Esophagus squamous epithelium (tissue), 4 donors: ENCODE measurements around the gene SPSB1.

ENCODE experiments used
- POLR2A ChIP-seq, 4 donors: fragments of 450-650 bp; IDR thresholded peaks; one replicate each; pipeline ENCODE4 v1.6.1; 2017; ENCODE audit warnings: antibody characterized with exemption in 4 of 4, mild to moderate bottlenecking in 4 of 4, moderate library complexity in 3 of 4
- TF ChIP-seq, protein P1 (sequence below), 6 experiments: fragments of 450-650 bp in 4 of 6; fragments of 200-600 bp in 2 of 6; sonication (generic) in 2 of 6; IDR thresholded peaks; one replicate each; pipeline ENCODE4 v1.5.1; 2016 to 2019; ENCODE audit warnings: antibody characterized with exemption in 6 of 6, mild to moderate bottlenecking in 4 of 6, moderate library complexity in 4 of 6

DNA sequence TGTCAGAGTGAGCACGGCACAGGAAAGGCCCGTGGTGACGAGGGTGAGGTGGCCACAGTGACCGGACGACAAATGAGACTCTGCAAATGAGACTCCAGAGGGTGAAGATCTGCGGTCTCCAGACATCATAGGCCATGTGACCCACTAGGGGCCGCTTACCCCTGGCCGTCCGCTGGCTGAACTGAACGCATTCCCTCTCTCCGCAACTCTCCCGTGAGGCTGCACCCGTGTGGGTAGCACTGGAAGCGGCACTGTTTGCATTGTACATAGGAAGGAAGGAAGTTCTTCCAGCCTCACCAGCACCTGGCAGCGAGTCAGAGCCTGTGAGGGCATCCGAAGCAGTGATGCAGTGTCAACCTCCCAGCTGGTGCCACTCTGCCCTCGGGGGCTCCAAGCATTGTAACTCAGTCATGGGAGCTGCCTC is 23.6 kb upstream of the SPSB1 start:
- TF ChIP-seq, protein P1, sequence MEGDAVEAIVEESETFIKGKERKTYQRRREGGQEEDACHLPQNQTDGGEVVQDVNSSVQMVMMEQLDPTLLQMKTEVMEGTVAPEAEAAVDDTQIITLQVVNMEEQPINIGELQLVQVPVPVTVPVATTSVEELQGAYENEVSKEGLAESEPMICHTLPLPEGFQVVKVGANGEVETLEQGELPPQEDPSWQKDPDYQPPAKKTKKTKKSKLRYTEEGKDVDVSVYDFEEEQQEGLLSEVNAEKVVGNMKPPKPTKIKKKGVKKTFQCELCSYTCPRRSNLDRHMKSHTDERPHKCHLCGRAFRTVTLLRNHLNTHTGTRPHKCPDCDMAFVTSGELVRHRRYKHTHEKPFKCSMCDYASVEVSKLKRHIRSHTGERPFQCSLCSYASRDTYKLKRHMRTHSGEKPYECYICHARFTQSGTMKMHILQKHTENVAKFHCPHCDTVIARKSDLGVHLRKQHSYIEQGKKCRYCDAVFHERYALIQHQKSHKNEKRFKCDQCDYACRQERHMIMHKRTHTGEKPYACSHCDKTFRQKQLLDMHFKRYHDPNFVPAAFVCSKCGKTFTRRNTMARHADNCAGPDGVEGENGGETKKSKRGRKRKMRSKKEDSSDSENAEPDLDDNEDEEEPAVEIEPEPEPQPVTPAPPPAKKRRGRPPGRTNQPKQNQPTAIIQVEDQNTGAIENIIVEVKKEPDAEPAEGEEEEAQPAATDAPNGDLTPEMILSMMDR (IDR thresholded peaks at IDR 0.05): no peak
- no peak for TF ChIP-seq POLR2A (IDR thresholded peaks at IDR 0.05)
